RWPE1 (cell line): ENCODE measurements around the gene TMEM116.

Experiments
- CTCF ChIA-PET: fragments of 350-600 bp; sonication (Branson Sonifier 250); formaldehyde crosslinking; extraction: SDS; loops from one replicate; lab custom pipeline; 2021; lab: Yijun Ruan, JAX
- POLR2A ChIA-PET: fragments of 400-600 bp; formaldehyde crosslinking; extraction: SDS; loops from one replicate; lab custom pipeline; 2020; ENCODE audit warnings: antibody characterized with exemption; ENCODE audit not compliant: low non-redundant PET; lab: Yijun Ruan, JAX
- DNase-seq: peaks from one replicate; pipeline ENCODE4 v3.0.0; 2012; ENCODE audit warnings: low spot score
- H3K27ac ChIP-seq: fragments of 450-650 bp; 2 replicates; pipeline ENCODE4 v1.5.1; 2017
- CTCF ChIP-seq: fragments of 450-650 bp; conservative IDR thresholded peaks from 2 replicates; pipeline ENCODE4 v1.5.1; 2017; ENCODE audit warnings: low read depth, mild to moderate bottlenecking

The TMEM116 gene

DNA sequence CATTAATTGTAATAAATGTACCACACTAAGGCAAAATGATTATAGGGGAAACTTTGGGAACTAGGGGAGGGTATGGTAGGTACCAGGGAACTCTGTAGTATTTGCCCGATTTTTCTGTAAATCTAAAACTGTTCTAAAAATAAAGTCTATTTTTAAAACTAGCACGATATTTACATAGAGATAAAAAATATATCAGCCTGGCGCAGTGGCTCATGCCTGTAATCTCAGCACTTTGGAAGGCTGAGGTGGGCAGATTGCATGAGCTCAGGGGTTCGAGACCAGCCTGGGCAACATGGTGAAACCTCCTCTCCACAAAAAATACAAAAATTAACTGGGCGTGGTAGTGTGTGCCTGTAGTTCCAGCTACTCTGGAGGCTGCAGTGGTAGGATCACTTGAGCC is 32.4 kb downstream of the TMEM116 start:
- ChIA-PET POLR2A (no interaction called here), CTCF (no interaction called here)
- no peak for TF ChIP-seq CTCF
- no peak overlapping the region for H3K27ac ChIP-seq
- no peak for DNase-seq

GRCh38 chr12:111978545-111978944 is 34.4 kb downstream of the TMEM116 start:
- TF ChIP-seq CTCF, result no peak
- ChIA-PET POLR2A (no interaction called here), CTCF (interaction anchor here (0.6 to 0.9 kb wide), 2 partner anchors 32 to 287 kb away, joined by 3 read pairs; no protein-coding TSS in a partner anchor)
- DNase-seq, result no peak
- no peak overlapping the region for H3K27ac ChIP-seq

DNA sequence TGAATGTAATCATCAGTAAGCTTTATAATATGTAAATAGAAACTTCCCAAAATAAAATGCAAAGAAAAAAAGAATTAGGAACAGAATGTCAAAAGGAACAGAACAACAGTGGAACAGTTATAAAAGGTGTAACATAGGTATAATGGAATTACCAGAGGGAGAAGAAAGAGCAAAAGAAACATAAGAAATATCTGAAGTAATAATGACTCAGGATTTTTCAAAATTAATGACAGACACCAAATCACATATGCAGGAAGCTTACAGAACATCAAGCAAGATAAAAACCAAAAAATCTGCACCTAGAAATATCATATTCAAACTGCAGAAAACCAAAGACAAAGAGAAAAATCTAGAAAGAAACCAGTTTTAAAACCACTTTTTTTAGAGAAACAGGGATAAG is 36.1 kb downstream of the TMEM116 start:
- ChIA-PET CTCF (no interaction called here), POLR2A (no interaction called here)
- H3K27ac ChIP-seq, result no peak overlapping the region
- TF ChIP-seq CTCF, result no peak
- DNase-seq, result no peak

DNA sequence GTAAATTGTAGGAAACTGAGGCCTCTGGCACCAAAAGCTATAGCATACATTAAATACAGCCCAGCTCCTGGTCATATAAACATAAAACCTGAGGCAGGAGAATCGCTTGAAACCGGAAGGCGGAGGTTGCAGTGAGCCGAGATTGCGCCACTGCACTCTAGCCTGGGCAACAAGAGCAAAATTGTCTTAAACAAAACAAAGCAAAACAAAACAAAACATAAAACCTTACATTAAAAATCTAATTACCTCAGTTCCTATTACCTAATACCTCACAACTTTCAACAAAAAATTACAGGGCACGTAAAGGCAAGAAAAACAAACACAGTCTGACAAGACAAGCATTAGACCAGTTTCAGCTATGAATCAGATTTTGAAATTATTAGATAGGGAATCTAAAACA is 36.7 kb downstream of the TMEM116 start:
- DNase-seq, result no peak
- TF ChIP-seq CTCF, result no peak
- ChIA-PET CTCF (no interaction called here), POLR2A (no interaction called here)
- no peak overlapping the region for H3K27ac ChIP-seq

GRCh38 chr12:111975161-111975931 is 37.6 kb downstream of the TMEM116 start:
- H3K27ac ChIP-seq, result no peak overlapping the region
- ChIA-PET CTCF (interaction anchor here (0.6 to 0.7 kb wide), 3 partner anchors 9 to 453 kb away, joined by 3 to 4 read pairs (median 4); no protein-coding TSS in a partner anchor), POLR2A (no interaction called here)
- no peak for DNase-seq
- no peak for TF ChIP-seq CTCF

DNA sequence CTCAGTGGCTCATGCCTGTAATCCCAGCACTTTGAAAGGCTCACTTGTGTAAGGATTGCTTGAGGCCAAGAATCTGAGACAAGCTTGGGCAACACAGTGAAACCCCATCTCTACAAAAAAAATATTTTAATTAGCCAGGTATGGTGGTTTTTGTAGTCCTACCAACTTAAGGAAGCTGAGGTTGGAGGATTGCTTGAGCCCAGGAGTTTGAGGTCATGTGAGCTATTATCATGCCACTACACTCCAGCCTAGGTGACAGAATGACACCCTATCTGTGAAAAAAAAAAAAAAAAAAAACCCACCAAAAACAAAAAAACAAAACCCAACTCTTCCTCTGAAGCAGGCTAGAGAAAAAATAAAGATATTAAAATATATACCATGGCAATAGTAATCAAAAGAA is 41.2 kb downstream of the TMEM116 start:
- ChIA-PET POLR2A (no interaction called here), CTCF (no interaction called here)
- TF ChIP-seq CTCF, result no peak
- DNase-seq, result no peak
- H3K27ac ChIP-seq, result no peak overlapping the region
